A549 (cell line): ENCODE data around the gene DHRS7B. TPM values are rescaled to one million over a fixed set of nuclear protein-coding genes. Genes with fewer than 3 reads are reported as not detected.

Experiments
- ATAC-seq, 2 experiments: fragments of 200-7000 bp in 1 of 2; fragments of >200 bp in 1 of 2; cut with Nextera tagmentation in 1 of 2; cut with Tn5 transposase in 1 of 2; 3 replicates each; pipeline versions ENCODE4 v1.8.0 to v1.9.1; 2018 to 2020; ENCODE audit warnings: mild to moderate bottlenecking in 1 of 2, moderate library complexity in 1 of 2
- CTCF ChIA-PET: fragments of 300-600 bp; sonication (Branson Sonifier 250); formaldehyde crosslinking; extraction: SDS; loops from one replicate; lab custom pipeline; 2021; ENCODE audit warnings: antibody characterized with exemption, inconsistent platforms; lab: Yijun Ruan, JAX
- POLR2A ChIA-PET: fragments of 350-600 bp; formaldehyde crosslinking; extraction: SDS; loops from one replicate; lab custom pipeline; 2021; ENCODE audit warnings: antibody characterized with exemption, inconsistent platforms; lab: Yijun Ruan, JAX
- DNase-seq, 2 experiments: peaks; one replicate each; pipeline versions ENCODE4 v3.0.0 to v3.0.0-alpha.2; 2011 to 2016; ENCODE audit warnings: low read depth in 1 of 2, low spot score in 1 of 2
- FAIRE-seq: peaks from 2 replicates; lab custom pipeline; 2011; peaks lifted over from hg19 to GRCh38; lab: Jason Lieb, UNC
- H3K27ac ChIP-seq, 2 experiments: fragments of >200 bp; sonication (Bioruptor Twin); formaldehyde crosslinking; 3 replicates each; pipeline ENCODE4 v1.5.1; 2016 to 2017
- H3K4me1 ChIP-seq: fragments of >200 bp; sonication (Bioruptor Twin); formaldehyde crosslinking; 3 replicates; pipeline ENCODE4 v1.6.1; 2016
- H3K4me2 ChIP-seq: fragments of >200 bp; sonication (Bioruptor Twin); formaldehyde crosslinking; 3 replicates; pipeline ENCODE4 v1.6.1; 2016
- H3K4me3 ChIP-seq: fragments of >200 bp; sonication (Bioruptor Twin); formaldehyde crosslinking; 3 replicates; pipeline ENCODE4 v1.5.1; 2016
- H3K9me3 ChIP-seq: fragments of >200 bp; sonication (Bioruptor Twin); formaldehyde crosslinking; 3 replicates; pipeline ENCODE4 v1.6.1; 2016
- BCL3 ChIP-seq: fragments of >200 bp; sonication (Bioruptor Twin); formaldehyde crosslinking; IDR thresholded peaks from 3 replicates; pipeline ENCODE4 v1.6.1; 2016
- CBX2 ChIP-seq: fragments of 200-600 bp; sonication (generic); IDR thresholded peaks from 2 replicates; pipeline ENCODE4 v1.6.1; 2016; ENCODE audit warnings: low read depth, mild to moderate bottlenecking, borderline replicate concordance
- CBX8 ChIP-seq: fragments of 200-600 bp; sonication (generic); IDR thresholded peaks from 2 replicates; pipeline ENCODE4 v1.6.1; 2016
- EP300 ChIP-seq, 2 experiments: fragments of >200 bp; sonication (Bioruptor Twin); formaldehyde crosslinking; IDR thresholded peaks; 2 replicates in 1 of 2; 3 replicates in 1 of 2; pipeline ENCODE4 v1.6.1; 2016 to 2017
- ESRRA ChIP-seq: fragments of 150-350 bp; IDR thresholded peaks from 2 replicates; pipeline ENCODE4 v1.6.1; 2014; ENCODE audit warnings: mild to moderate bottlenecking, low read length, borderline replicate concordance
- GATA3 ChIP-seq: IDR thresholded peaks from 2 replicates; pipeline ENCODE4 v1.6.1; 2012; ENCODE audit warnings: borderline replicate concordance
- HEYL ChIP-seq: fragments of 250-450 bp; sonication (Bioruptor Pico); IDR thresholded peaks from 2 replicates; pipeline ENCODE4 v1.8.0; 2021; ENCODE audit warnings: mild to moderate bottlenecking, moderate library complexity
- HOXB5 ChIP-seq: fragments of 250-450 bp; sonication (Bioruptor Pico); IDR thresholded peaks from 2 replicates; pipeline ENCODE4 v1.5.0; 2020; ENCODE audit warnings: mild to moderate bottlenecking, moderate library complexity
- MAZ ChIP-seq: fragments of 150-350 bp; IDR thresholded peaks from 2 replicates; pipeline ENCODE4 v1.6.1; 2014; ENCODE audit warnings: antibody characterized with exemption, low read depth, low read length, borderline replicate concordance
- RAD21 ChIP-seq, 2 experiments: fragments of >200 bp in 1 of 2; sonication (Bioruptor Twin) in 1 of 2; formaldehyde crosslinking in 1 of 2; IDR thresholded peaks in 1 of 2; conservative IDR thresholded peaks in 1 of 2; 2 replicates in 1 of 2; 3 replicates in 1 of 2; pipeline ENCODE4 v1.6.1; 2012 to 2018; ENCODE audit warnings: inconsistent platforms in 1 of 2
- RCOR1 ChIP-seq: fragments of 150-350 bp; IDR thresholded peaks from 2 replicates; pipeline ENCODE4 v1.6.1; 2014; ENCODE audit warnings: antibody characterized with exemption, low read length, low read depth
- RFX5 ChIP-seq: fragments of 450-650 bp; IDR thresholded peaks from 2 replicates; pipeline ENCODE4 v1.7.1; 2014; ENCODE audit warnings: antibody characterized with exemption, mild to moderate bottlenecking, moderate library complexity
- SREBF2 ChIP-seq: fragments of 450-650 bp; IDR thresholded peaks from 2 replicates; pipeline ENCODE4 v1.6.1; 2014; ENCODE audit warnings: mild to moderate bottlenecking, moderate library complexity
- TFCP2L1 ChIP-seq: fragments of 250-450 bp; sonication (Bioruptor Pico); IDR thresholded peaks from 2 replicates; pipeline ENCODE4 v1.5.0; 2021; ENCODE audit warnings: mild to moderate bottlenecking
- TP53 ChIP-seq: fragments of 250-450 bp; sonication (Bioruptor Pico); IDR thresholded peaks from 2 replicates; pipeline ENCODE4 v1.5.0; 2021; ENCODE audit warnings: mild to moderate bottlenecking, moderate library complexity
- ZFP36 ChIP-seq: fragments of 450-650 bp; IDR thresholded peaks from 2 replicates; pipeline ENCODE4 v1.6.1; 2014; ENCODE audit warnings: borderline replicate concordance; ENCODE audit not compliant: partially characterized antibody
- WGBS: methylation state at CpG from one replicate; pipeline ENCODE4 v1.1.6; 2017; ENCODE audit errors: missing lambda C conversion rate; 5-methylcytosine and 5-hydroxymethylcytosine counted together
- polyA plus RNA-seq, 4 experiments: library from polyadenylated mRNA; depleted of rRNA in 3 of 4; stranded (reverse); fragments of >200 nt; fragmentation: RNase III in 1 of 4; extraction: RNeasy Plus Mini Kit Qiagen cat#74134 plus additional on column Dnase treatment in 1 of 4; gene quantifications; 2 replicates in 3 of 4; 3 replicates in 1 of 4; pipeline ENCODE4 v1.2.3, GENCODE V29; 2011 to 2017
- TF ChIP-seq, protein P1 (sequence below): fragments of 450-650 bp; IDR thresholded peaks from 2 replicates; pipeline ENCODE4 v1.6.1; 2014; ENCODE audit warnings: antibody characterized with exemption

DHRS7B gene
- polyA plus RNA-seq, 2 of the 4 experiments (the other 2 are of a cell fraction), result 23.6 to 25.4 TPM

DNA sequence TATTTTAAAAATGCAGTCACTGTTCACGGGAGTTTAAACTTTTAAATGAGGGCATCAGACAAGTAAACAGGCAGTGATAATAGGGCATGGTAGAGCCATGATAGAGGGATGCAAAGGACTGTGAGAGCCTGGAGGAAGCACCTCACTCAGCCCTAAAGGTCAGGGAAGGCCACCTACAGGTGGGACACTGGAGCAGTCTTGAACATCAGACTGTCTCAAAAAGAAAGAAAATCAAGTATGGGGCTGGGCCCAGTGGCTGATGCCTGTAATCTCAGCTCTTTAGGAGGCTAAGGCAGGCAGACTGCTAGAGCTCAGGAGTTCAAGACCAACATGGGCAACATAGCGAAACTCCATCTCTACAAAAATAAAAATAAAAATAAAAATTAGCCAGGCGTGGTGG lies 31.0 kb upstream of the DHRS7B start:
- ChIA-PET CTCF (interaction anchor here (0.6 to 3.1 kb wide), 6 partner anchors 15 to 127 kb away, joined by 3 to 12 read pairs (median 4); no protein-coding TSS in a partner anchor), POLR2A (no interaction called here)
- H3K4me2 ChIP-seq, result no peak overlapping the region
- no peak overlapping the region for H3K4me3 ChIP-seq
- TF ChIP-seq BCL3, result no peak
- TF ChIP-seq, protein P1, sequence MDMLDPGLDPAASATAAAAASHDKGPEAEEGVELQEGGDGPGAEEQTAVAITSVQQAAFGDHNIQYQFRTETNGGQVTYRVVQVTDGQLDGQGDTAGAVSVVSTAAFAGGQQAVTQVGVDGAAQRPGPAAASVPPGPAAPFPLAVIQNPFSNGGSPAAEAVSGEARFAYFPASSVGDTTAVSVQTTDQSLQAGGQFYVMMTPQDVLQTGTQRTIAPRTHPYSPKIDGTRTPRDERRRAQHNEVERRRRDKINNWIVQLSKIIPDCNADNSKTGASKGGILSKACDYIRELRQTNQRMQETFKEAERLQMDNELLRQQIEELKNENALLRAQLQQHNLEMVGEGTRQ, result no peak
- no peak for TF ChIP-seq ZFP36
- no peak for TF ChIP-seq HOXB5 (CRISPR knock-in tag)
- no peak for TF ChIP-seq RAD21 (conservative IDR thresholded peaks at IDR 0.05 in 1 of 2, IDR thresholded peaks at IDR 0.05 in 1 of 2)
- TF ChIP-seq SREBF2, result no peak
- TF ChIP-seq ESRRA, result no peak
- TF ChIP-seq CBX8, result no peak
- no peak for TF ChIP-seq EP300 (IDR thresholded peaks at IDR 0.05)
- no peak for ATAC-seq
- 86% methylated on average over 3 of the region's 3 CpGs for WGBS
- peak in 1 of 2 experiments; percentile 26 for DNase-seq
- no peak overlapping the region for H3K27ac ChIP-seq
- FAIRE-seq, result no peak
- H3K9me3 ChIP-seq, result no peaks in the 10 kb centered on the region
- H3K4me1 ChIP-seq, result 0 out of 3 replicates have a peak, but pooled peaks cover 4% of the 10 kb centered on the region

DNA sequence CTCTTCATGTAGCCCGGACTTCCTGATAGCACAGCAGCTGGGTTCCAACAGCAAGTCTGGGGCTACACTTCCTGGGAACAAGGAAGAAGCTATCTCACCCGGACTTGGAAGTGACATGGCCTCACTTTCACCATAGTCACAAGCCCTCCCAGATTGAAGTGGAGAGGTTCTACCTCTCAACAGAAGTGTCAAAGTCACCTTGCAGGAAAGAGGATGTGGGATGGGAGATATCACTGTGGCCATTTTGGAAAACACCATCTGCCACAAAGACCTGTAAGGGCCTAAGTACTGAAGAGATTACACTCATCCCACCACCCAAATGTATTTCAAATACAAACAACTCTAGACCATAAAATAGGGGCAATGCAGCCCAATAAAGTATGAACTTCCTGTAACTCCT lies 29.9 kb upstream of the DHRS7B start:
- no peak for TF ChIP-seq GATA3
- TF ChIP-seq RFX5, result no peak
- TF ChIP-seq TP53 (CRISPR knock-in tag), result no peak
- TF ChIP-seq TFCP2L1 (CRISPR knock-in tag), result no peak
- TF ChIP-seq CBX2, result no peak
- TF ChIP-seq, protein P1, result no peak
- no peak for TF ChIP-seq MAZ
- TF ChIP-seq HEYL (CRISPR knock-in tag), result no peak
- no peak for TF ChIP-seq RCOR1
- no peak for TF ChIP-seq BCL3
- ATAC-seq, result no peak
- DNase-seq, result no peak
- POLR2A ChIA-PET, result no interaction called here
- 85% methylated on average over 2 of the region's 2 CpGs for WGBS
- CTCF ChIA-PET, result interaction anchor here (2.1 to 3.1 kb wide), 3 partner anchors 16 to 53 kb away, joined by 5 to 12 read pairs (median 8); no protein-coding TSS in a partner anchor
- no peak overlapping the region for H3K27ac ChIP-seq
- H3K4me3 ChIP-seq, result no peak overlapping the region
- H3K9me3 ChIP-seq, result no peaks in the 10 kb centered on the region
- FAIRE-seq, result no peak
- H3K4me1 ChIP-seq, result 0 out of 3 replicates have a peak, but pooled peaks cover 4% of the 10 kb centered on the region
- no peak overlapping the region for H3K4me2 ChIP-seq
